CD8-positive, alpha-beta memory T cell (primary cell): ENCODE measurements around the gene CCDC85B. TPM values are rescaled to one million over a fixed set of nuclear protein-coding genes. Genes with fewer than 3 reads are reported as not detected.

Source experiments
- CTCF ChIA-PET: fragments of 350-600 bp; sonication (Branson Sonifier 250); formaldehyde crosslinking; loops from one replicate; lab custom pipeline; 2021; ENCODE audit warnings: antibody characterized with exemption; lab: Charles Lee
- POLR2A ChIA-PET: fragments of 350-600 bp; sonication (Branson Sonifier 250); formaldehyde crosslinking; loops from one replicate; lab custom pipeline; 2021; ENCODE audit warnings: antibody characterized with exemption; lab: Charles Lee
- DNase-seq, 5 donors: peaks; one replicate each; pipeline versions ENCODE4 v3.0.0 to v3.0.0-alpha.2; 2020 to 2022; ENCODE audit warnings: mixed read lengths in 1 of 5
- H3K27ac ChIP-seq: one replicate; pipeline ENCODE4 v1.7.0; 2013; ENCODE audit warnings: low read depth, mild to moderate bottlenecking, low read length, moderate library complexity
- H3K27me3 ChIP-seq: 2 replicates; pipeline ENCODE4 v1.7.0; 2013; ENCODE audit warnings: low read length, mild to moderate bottlenecking; ENCODE audit not compliant: insufficient read depth, poor library complexity, severe bottlenecking
- H3K36me3 ChIP-seq: 2 replicates; pipeline ENCODE4 v1.7.0; 2013; ENCODE audit warnings: mild to moderate bottlenecking, low read length, moderate library complexity; ENCODE audit not compliant: insufficient read depth
- H3K4me1 ChIP-seq: 2 replicates; pipeline ENCODE4 v1.7.0; 2013; ENCODE audit warnings: mild to moderate bottlenecking, low read length, moderate library complexity; ENCODE audit not compliant: insufficient read depth
- H3K4me3 ChIP-seq: 2 replicates; pipeline ENCODE4 v1.7.0; 2013; ENCODE audit warnings: mild to moderate bottlenecking, low read length
- H3K9me3 ChIP-seq: 2 replicates; pipeline ENCODE4 v1.7.0; 2013; ENCODE audit warnings: mild to moderate bottlenecking, low read length
- H3K27ac Mint-ChIP-seq, 8 donors: one replicate each; pipeline ENCODE4 v1.8.0; 2020 to 2021; ENCODE audit warnings: mixed read lengths in 8 of 8, mild to moderate bottlenecking in 6 of 8, inconsistent platforms in 3 of 8, moderate library complexity in 3 of 8
- H3K27me3 Mint-ChIP-seq, 2 donors: one replicate each; pipeline ENCODE4 v1.8.0; 2020 to 2021; ENCODE audit warnings: mixed read lengths in 2 of 2, mild to moderate bottlenecking in 1 of 2, moderate library complexity in 1 of 2
- H3K36me3 Mint-ChIP-seq, 3 donors: one replicate each; pipeline ENCODE4 v1.8.0; 2020 to 2021; ENCODE audit warnings: mixed read lengths in 3 of 3, inconsistent platforms in 1 of 3, mild to moderate bottlenecking in 1 of 3
- H3K4me1 Mint-ChIP-seq, 3 donors: one replicate each; pipeline ENCODE4 v1.8.0; 2020 to 2021; ENCODE audit warnings: mixed read lengths in 3 of 3, inconsistent platforms in 1 of 3, mild to moderate bottlenecking in 1 of 3
- H3K4me3 Mint-ChIP-seq, 7 donors: one replicate each; pipeline ENCODE4 v1.8.0; 2020 to 2021; ENCODE audit warnings: mixed read lengths in 7 of 7, mild to moderate bottlenecking in 6 of 7, moderate library complexity in 4 of 7, inconsistent platforms in 2 of 7
- H3K9me3 Mint-ChIP-seq, 5 donors: one replicate each; pipeline ENCODE4 v1.8.0; 2020 to 2022; ENCODE audit warnings: mixed read lengths in 5 of 5, mild to moderate bottlenecking in 3 of 5, moderate library complexity in 2 of 5, inconsistent platforms in 1 of 5
- polyA plus RNA-seq: library from polyadenylated mRNA; unstranded; fragments of 300-500 nt; fragmentation: Illumina TruSeq; gene quantifications from one replicate; pipeline ENCODE4 v1.2.3, GENCODE V29; 2021
- total RNA-seq, 2 experiments: library from RNA; stranded (reverse); gene quantifications; one replicate each; pipeline ENCODE4 v1.2.3, GENCODE V29; 2021

CCDC85B gene
- total and polyA plus RNA-seq, 3 experiments from 2014 or later, result 81.3 to 94.4 (median 86.7) TPM

DNA sequence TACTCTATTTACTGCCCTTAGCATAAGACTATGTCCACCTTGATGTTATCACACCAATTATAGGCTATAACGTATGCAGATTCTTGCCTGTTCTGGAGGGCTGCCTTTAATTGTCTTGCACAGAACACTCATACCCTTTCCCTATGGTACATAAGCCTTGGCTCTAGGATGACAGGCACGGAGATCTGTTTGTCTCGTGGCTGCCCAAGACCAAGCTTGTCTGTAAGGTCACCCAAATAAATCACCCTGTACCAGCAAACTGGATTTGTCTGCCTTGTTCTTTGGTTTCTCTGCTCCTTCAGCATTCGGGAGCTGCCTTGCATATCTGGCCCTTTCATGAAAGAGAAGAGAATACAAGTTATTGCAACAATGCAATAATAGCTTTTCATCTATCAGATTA lies 47.3 kb downstream of the CCDC85B start:
- H3K27me3 Mint-ChIP-seq, result peaks cover 1 to 15% of the 10 kb centered on the region in 2 donors
- no peak overlapping the region for H3K4me3 ChIP-seq
- no peaks in the 10 kb centered on the region for H3K36me3 ChIP-seq
- ChIA-PET POLR2A (no interaction called here), CTCF (interaction anchor here (0.6 to 1.8 kb wide), 2 partner anchors 53 kb away, joined by 3 to 5 read pairs; no protein-coding TSS in a partner anchor)
- no peaks in the 10 kb centered on the region for H3K4me1 ChIP-seq
- no peak overlapping the region for H3K4me3 Mint-ChIP-seq
- H3K27ac Mint-ChIP-seq, result no peak overlapping the region
- DNase-seq, result no peak
- no peaks in the 10 kb centered on the region for H3K9me3 Mint-ChIP-seq
- no peaks in the 10 kb centered on the region for H3K36me3 Mint-ChIP-seq
- no peaks in the 10 kb centered on the region for H3K9me3 ChIP-seq
- no peaks in the 10 kb centered on the region for H3K4me1 Mint-ChIP-seq
- H3K27ac ChIP-seq, result no peak overlapping the region
- H3K27me3 ChIP-seq, result no peaks in the 10 kb centered on the region

Other genes starting within 250 kb of the CCDC85B start
- gene RELA, start 227.8 kb upstream of the CCDC85B start, total RNA-seq, result 10 to 100 TPM; 87.3 to 89.7 TPM
- gene RELA, start 227.8 kb upstream of the CCDC85B start, polyA plus RNA-seq, result 76.0 TPM
- 10 to 100 TPM; 79.9 to 87.1 TPM for gene KAT5, start 178.4 kb upstream of the CCDC85B start, total RNA-seq
- 49.5 TPM for gene KAT5, start 178.4 kb upstream of the CCDC85B start, polyA plus RNA-seq
- 100 to 1,000 TPM; 106 to 114 TPM for gene RNASEH2C, start 169.9 kb upstream of the CCDC85B start, total RNA-seq
- 87.7 TPM for gene RNASEH2C, start 169.9 kb upstream of the CCDC85B start, polyA plus RNA-seq
- gene AP5B1, start 109.7 kb upstream of the CCDC85B start, total RNA-seq, result 10 to 100 TPM; 16.2 to 17.4 TPM
- gene AP5B1, start 109.7 kb upstream of the CCDC85B start, polyA plus RNA-seq, result 18.1 TPM
- not detected for gene OVOL1, start 103.6 kb upstream of the CCDC85B start, total RNA-seq
- not detected for gene OVOL1, start 103.6 kb upstream of the CCDC85B start, polyA plus RNA-seq
- 1 to 10 TPM; 2.0 to 2.8 TPM for gene SNX32, start 56.7 kb upstream of the CCDC85B start, total RNA-seq
- 0.77 TPM for gene SNX32, start 56.7 kb upstream of the CCDC85B start, polyA plus RNA-seq
- gene CFL1, start 32.5 kb upstream of the CCDC85B start, total RNA-seq, result 1,000 to 10,000 TPM; 1,172 to 1,226 TPM
- 3,347 TPM for gene CFL1, start 32.5 kb upstream of the CCDC85B start, polyA plus RNA-seq
- 10 to 100 TPM; 84.7 to 85.8 TPM for gene MUS81, start 30.2 kb upstream of the CCDC85B start, total RNA-seq
- 35.2 TPM for gene MUS81, start 30.2 kb upstream of the CCDC85B start, polyA plus RNA-seq
- 1 to 10 TPM; 3.9 to 4.0 TPM for gene EFEMP2, start 17.9 kb upstream of the CCDC85B start, total RNA-seq
- 0.23 TPM for gene EFEMP2, start 17.9 kb upstream of the CCDC85B start, polyA plus RNA-seq
- 10 to 100 TPM; 40.9 to 44.3 TPM for gene CTSW, start 10.8 kb upstream of the CCDC85B start, total RNA-seq
- 1,046 TPM for gene CTSW, start 10.8 kb upstream of the CCDC85B start, polyA plus RNA-seq
- gene FIBP, start 2.2 kb upstream of the CCDC85B start, total RNA-seq, result 100 to 1,000 TPM; 121 to 123 TPM
- gene FIBP, start 2.2 kb upstream of the CCDC85B start, polyA plus RNA-seq, result 78.6 TPM
- gene FOSL1, start 9.7 kb downstream of the CCDC85B start, total RNA-seq, result 10 to 100 TPM; 26.4 to 26.9 TPM
- 0.51 TPM for gene FOSL1, start 9.7 kb downstream of the CCDC85B start, polyA plus RNA-seq
- 10 to 100 TPM; 18.7 to 21.4 TPM for gene C11orf68, start 28.4 kb downstream of the CCDC85B start, total RNA-seq
- gene C11orf68, start 28.4 kb downstream of the CCDC85B start, polyA plus RNA-seq, result 70.3 TPM
- gene DRAP1, start 28.8 kb downstream of the CCDC85B start, total RNA-seq, result 100 to 1,000 TPM in 1 of 2 experiments, 10 to 100 TPM in 1; 94.6 to 103 TPM
- 115 TPM for gene DRAP1, start 28.8 kb downstream of the CCDC85B start, polyA plus RNA-seq
- not detected for gene TSGA10IP, start 54.8 kb downstream of the CCDC85B start, total RNA-seq
- not detected for gene TSGA10IP, start 54.8 kb downstream of the CCDC85B start, polyA plus RNA-seq
- gene SART1, start 71.1 kb downstream of the CCDC85B start, total RNA-seq, result 10 to 100 TPM; 69.9 to 70.2 TPM
- gene SART1, start 71.1 kb downstream of the CCDC85B start, polyA plus RNA-seq, result 50.1 TPM
- gene EIF1AD, start 111.5 kb downstream of the CCDC85B start, total RNA-seq, result 10 to 100 TPM; 81.2 to 81.3 TPM
- gene EIF1AD, start 111.5 kb downstream of the CCDC85B start, polyA plus RNA-seq, result 16.1 TPM
- gene BANF1, start 111.8 kb downstream of the CCDC85B start, total RNA-seq, result 100 to 1,000 TPM; 264 to 268 TPM
- 205 TPM for gene BANF1, start 111.8 kb downstream of the CCDC85B start, polyA plus RNA-seq
- gene CST6, start 121.3 kb downstream of the CCDC85B start, total RNA-seq, result not detected
- gene CST6, start 121.3 kb downstream of the CCDC85B start, polyA plus RNA-seq, result not detected
- gene CATSPER1, start 135.8 kb downstream of the CCDC85B start, total RNA-seq, result not detected
- not detected for gene CATSPER1, start 135.8 kb downstream of the CCDC85B start, polyA plus RNA-seq
- not detected for gene GAL3ST3, start 158.5 kb downstream of the CCDC85B start, total RNA-seq
- not detected for gene GAL3ST3, start 158.5 kb downstream of the CCDC85B start, polyA plus RNA-seq
- 100 to 1,000 TPM; 261 to 274 TPM for gene SF3B2, start 161.7 kb downstream of the CCDC85B start, total RNA-seq
- gene SF3B2, start 161.7 kb downstream of the CCDC85B start, polyA plus RNA-seq, result 134 TPM
- 10 to 100 TPM; 73.3 to 77.4 TPM for gene PACS1, start 179.6 kb downstream of the CCDC85B start, total RNA-seq
- 86.1 TPM for gene PACS1, start 179.6 kb downstream of the CCDC85B start, polyA plus RNA-seq